NT2/D1 (cell line): ENCODE data around the gene CRTC2.

Experiments used
- DNase-seq: peaks from one replicate; pipeline ENCODE4 v3.0.0-alpha.2; 2011; ENCODE audit warnings: low read depth, low spot score
- H3K27me3 ChIP-seq: 2 replicates; pipeline ENCODE4 v1.6.0; 2011; ENCODE audit warnings: mild to moderate bottlenecking; ENCODE audit not compliant: insufficient read length, insufficient read depth
- H3K36me3 ChIP-seq: 2 replicates; pipeline ENCODE4 v1.6.1; 2011; ENCODE audit warnings: mild to moderate bottlenecking, low read length, mixed read lengths; ENCODE audit not compliant: insufficient read depth, insufficient read length
- H3K4me1 ChIP-seq: 2 replicates; pipeline ENCODE4 v1.5.1; 2011; ENCODE audit not compliant: insufficient read depth, insufficient read length
- H3K4me3 ChIP-seq: 2 replicates; pipeline ENCODE4 v1.5.1; 2011; ENCODE audit warnings: low read depth; ENCODE audit not compliant: insufficient read length
- H3K9ac ChIP-seq: 2 replicates; pipeline ENCODE4 v1.6.0; 2011; ENCODE audit warnings: low read depth; ENCODE audit not compliant: insufficient read length
- H3K9me3 ChIP-seq: 2 replicates; pipeline ENCODE4 v1.5.1; 2011; ENCODE audit warnings: mild to moderate bottlenecking, low read length; ENCODE audit not compliant: insufficient read depth
- SUZ12 ChIP-seq: IDR thresholded peaks from 2 replicates; pipeline ENCODE4 v1.6.1; 2011; ENCODE audit not compliant: insufficient read length, insufficient read depth; ENCODE audit errors: extremely low read depth
- YY1 ChIP-seq: IDR thresholded peaks from 2 replicates; pipeline ENCODE4 v1.6.1; 2011; ENCODE audit not compliant: insufficient read length, insufficient read depth
- ZNF274 ChIP-seq: IDR thresholded peaks from 2 replicates; pipeline ENCODE4 v1.6.1; 2011; ENCODE audit warnings: mild to moderate bottlenecking, low read depth, low read length

Gene CRTC2

DNA sequence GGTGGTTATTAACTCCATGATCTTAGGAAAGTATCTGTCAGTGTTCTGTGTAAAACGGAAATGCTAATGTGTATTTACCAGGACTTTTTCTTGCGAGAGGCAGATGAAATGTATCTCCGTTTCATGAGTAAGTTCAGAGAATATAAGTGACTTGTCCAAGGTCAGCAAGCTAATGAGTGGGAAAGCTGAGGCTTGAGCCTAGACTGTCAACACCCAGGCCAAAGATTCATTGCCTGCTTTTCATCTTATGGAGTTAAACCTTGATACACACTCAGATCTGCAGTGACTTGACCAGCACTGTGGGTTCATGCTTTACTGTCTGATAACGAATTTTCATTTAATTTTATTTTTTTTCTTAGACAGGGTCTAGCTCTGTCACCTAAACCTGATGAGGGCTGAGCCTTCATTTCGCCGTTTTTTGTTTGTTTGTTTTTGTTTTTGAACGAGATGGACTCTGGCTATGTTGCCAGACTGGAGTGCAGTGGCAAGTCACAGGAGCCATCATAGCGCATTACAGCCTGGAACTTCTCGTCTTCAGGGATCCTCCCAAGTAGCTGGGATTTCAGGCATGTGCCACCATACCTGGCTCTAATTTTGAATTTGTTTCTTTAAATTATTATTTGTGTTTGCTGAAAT lies 20.0 kb upstream of the CRTC2 start:
- H3K9ac ChIP-seq, result peak overlapping the region; percentile 84
- H3K9me3 ChIP-seq, result no peaks in the 10 kb centered on the region
- TF ChIP-seq YY1 (no peak), SUZ12 (no peak), ZNF274 (no peak)
- DNase-seq, result no peak
- H3K27me3 ChIP-seq, result no peaks in the 10 kb centered on the region
- H3K36me3 ChIP-seq, result peaks cover 71% of the 10 kb centered on the region
- H3K4me3 ChIP-seq, result peak overlapping the region; percentile 81
- H3K4me1 ChIP-seq, result no peaks in the 10 kb centered on the region

DNA sequence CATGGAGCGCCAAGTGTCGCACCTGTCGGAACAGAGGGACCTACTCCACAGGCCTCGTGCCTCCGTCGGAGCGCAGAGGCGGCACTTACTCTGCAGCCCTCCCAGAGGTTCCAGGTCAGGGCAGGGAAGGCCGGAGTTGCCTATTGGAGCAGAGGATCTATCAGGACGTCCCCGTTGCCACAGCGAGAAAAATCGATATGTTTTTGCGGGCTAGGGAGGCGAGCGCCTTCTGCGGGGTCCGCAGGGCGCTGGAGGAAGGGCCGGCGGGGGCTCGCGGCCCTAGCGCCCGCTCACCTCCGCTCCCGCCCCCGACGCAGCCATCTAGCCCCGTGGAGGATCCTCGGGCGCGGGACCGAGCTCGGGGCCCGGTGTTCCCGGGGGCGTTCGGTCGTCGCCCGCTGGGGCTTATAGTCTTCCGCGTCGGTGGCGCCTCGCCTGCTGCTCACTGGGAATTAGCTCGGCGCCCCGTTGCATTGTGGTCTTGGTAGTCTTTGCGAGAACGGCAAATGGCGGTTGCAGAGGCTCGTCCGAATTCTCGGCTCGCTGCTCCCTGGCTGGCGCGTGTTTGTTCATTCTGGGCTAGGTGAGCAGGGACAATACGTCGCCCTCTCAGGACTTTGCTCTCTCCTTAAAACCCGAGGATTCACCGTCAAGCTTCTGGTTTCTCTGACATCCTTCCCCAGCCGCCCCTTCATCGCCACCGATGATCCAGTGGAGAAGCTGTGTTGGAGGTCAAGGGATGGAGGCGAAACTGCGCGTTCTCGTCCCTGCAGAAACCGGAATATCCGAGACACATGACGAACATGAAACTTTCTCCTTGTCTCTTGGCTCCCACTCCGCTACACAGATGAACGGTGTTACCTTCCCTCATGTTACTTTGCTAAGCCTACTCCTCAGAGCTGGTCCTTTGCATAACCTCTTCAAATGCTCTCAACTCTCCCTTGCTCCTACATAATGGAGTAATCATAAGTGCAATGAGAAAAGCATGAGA lies 19.1 kb upstream of the CRTC2 start, which contains the start of gene JTB:
JTB (minus strand) TSS at position 425 of the 991 bp plus-strand sequence; CDS start at position 3, 422 bp downstream.
- TF ChIP-seq ZNF274, result no peak
- peak; percentile 78 for TF ChIP-seq YY1
- no peak for TF ChIP-seq SUZ12
- DNase-seq, result peak; percentile 89
- Histone ChIP-seq H3K36me3 (peaks cover 71% of the 10 kb centered on the region), H3K9me3 (no peaks in the 10 kb centered on the region), H3K27me3 (no peaks in the 10 kb centered on the region), H3K4me1 (no peaks in the 10 kb centered on the region), H3K4me3 (peak within 1 kb of the TSS; percentile 81), H3K9ac (peak within 1 kb of the TSS; percentile 84)

DNA sequence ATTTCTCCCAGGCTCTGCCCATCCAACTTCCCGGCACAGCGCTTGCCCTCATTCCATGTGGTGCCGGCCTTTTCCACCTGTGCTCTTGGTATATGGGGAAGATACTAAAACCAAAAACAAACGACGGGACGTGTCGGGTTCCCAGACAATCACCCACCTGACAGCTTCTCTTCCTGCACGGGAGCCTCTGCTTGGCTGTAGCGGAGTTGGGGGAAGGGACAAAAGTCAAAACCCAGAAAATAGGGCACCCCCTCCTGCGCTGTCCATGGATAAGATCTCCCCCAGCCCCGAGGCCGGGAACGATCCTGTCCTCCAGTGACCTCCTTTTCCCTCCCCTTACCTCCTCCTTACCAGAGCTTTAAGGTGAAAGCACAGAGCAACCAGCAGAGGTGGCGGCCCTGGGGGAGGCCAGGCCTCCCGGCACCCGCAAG lies 18.4 kb upstream of the CRTC2 start:
- peaks cover 65% of the 10 kb centered on the region for H3K36me3 ChIP-seq
- no peak for DNase-seq
- H3K4me1 ChIP-seq, result no peaks in the 10 kb centered on the region
- TF ChIP-seq ZNF274 (no peak), SUZ12 (no peak), YY1 (no peak)
- H3K27me3 ChIP-seq, result no peaks in the 10 kb centered on the region
- H3K9me3 ChIP-seq, result no peaks in the 10 kb centered on the region
- H3K9ac ChIP-seq, result peak overlapping the region; percentile 84
- H3K4me3 ChIP-seq, result peak overlapping the region; percentile 81

DNA sequence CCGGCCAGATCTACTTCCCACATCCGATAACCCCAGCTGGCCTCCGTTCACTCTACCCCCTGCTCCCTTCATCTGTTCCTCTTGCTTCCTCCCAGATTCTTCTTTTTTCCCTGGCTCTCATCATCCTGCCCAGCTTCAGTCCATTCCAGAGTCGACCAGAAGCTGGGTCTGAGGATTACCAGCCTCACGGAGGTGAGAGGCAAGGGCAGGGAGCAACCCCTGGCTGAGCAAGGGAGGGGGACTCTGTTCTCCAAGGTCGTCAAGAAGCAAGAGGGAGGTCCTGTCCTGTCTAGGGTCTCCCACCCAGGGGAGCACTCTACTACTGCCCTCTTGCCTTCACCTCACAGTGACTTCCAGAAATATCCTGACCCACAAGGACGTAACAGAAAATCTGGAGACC lies 15.1 kb upstream of the CRTC2 start:
- no peak for DNase-seq

DNA sequence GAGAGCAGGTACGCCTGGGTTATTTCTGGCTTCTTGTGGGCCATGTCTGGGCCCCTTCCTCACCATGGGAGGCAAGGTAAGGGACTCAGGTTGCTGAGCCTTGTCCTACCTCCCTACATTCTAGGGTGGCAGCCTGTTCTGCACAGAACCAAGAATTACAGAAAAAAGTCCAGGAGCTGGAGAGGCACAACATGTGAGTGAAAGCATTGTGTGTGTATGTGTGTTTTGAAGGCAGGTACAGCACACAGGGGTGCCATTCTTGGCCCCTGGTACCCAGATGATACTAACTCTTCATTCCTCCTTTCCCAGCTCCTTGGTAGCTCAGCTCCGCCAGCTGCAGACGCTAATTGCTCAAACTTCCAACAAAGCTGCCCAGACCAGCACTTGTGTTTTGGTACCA lies 14.7 kb upstream of the CRTC2 start:
- Histone ChIP-seq H3K9ac (no peak overlapping the region), H3K9me3 (no peaks in the 10 kb centered on the region), H3K27me3 (no peaks in the 10 kb centered on the region), H3K4me3 (no peak overlapping the region), H3K36me3 (peaks cover 35% of the 10 kb centered on the region), H3K4me1 (peaks cover 3% of the 10 kb centered on the region)
- DNase-seq, result no peak
- TF ChIP-seq ZNF274 (no peak), SUZ12 (no peak), YY1 (no peak)

More for the DNA sequence above, 15.1 kb upstream of the CRTC2 start:
- Histone ChIP-seq H3K4me1 (peaks cover under 1% of the 10 kb centered on the region), H3K9ac (no peak overlapping the region), H3K4me3 (no peak overlapping the region), H3K36me3 (peaks cover 35% of the 10 kb centered on the region), H3K27me3 (no peaks in the 10 kb centered on the region), H3K9me3 (no peaks in the 10 kb centered on the region)
- TF ChIP-seq ZNF274 (no peak), YY1 (no peak), SUZ12 (no peak)

DNA sequence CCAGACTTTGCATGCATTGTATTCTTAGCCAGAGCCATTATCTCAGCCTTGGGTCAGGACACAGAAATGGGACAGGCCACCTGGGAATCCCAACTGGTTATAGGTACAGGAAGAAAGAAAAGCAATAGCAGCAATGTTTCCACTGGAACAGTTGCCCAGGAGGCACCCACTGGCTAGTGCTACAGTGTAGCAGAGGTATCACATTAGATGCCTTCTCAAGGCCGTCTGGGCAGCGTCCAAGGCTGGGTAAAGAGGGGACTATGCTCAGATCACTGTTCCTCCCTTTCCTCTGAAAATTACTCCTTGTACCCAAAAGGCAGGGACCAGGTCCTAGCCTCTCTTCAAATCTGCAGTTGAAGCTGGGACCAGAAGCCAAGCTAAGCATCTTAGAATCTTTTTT lies 11.9 kb upstream of the CRTC2 start:
- Histone ChIP-seq H3K27me3 (no peaks in the 10 kb centered on the region), H3K4me3 (no peak overlapping the region), H3K9me3 (no peaks in the 10 kb centered on the region), H3K4me1 (peaks cover 3% of the 10 kb centered on the region), H3K9ac (no peak overlapping the region), H3K36me3 (peaks cover 34% of the 10 kb centered on the region)
- TF ChIP-seq SUZ12, result no peak
- TF ChIP-seq YY1, result no peak
- no peak for TF ChIP-seq ZNF274
- no peak for DNase-seq

DNA sequence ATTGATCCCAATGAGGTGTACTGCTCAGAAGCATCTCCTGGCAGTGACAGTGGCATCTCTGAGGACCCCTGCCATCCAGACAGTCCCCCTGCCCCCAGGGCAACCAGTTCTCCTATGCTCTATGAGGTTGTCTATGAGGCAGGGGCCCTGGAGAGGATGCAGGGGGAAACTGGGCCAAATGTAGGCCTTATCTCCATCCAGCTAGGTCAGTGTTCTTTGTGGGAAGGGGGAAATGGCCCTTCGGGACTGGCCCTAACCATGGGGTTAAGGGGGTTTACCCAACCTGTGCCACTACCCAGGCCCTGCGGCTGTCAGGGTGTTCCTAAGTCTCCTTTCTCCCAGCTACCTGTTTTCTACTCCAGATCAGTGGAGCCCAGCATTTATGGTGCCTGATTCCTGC lies 10.6 kb upstream of the CRTC2 start:
- Histone ChIP-seq H3K27me3 (no peaks in the 10 kb centered on the region), H3K4me1 (peaks cover 3% of the 10 kb centered on the region), H3K9ac (no peak overlapping the region), H3K36me3 (peaks cover 22% of the 10 kb centered on the region), H3K4me3 (no peak overlapping the region), H3K9me3 (no peaks in the 10 kb centered on the region)
- DNase-seq, result no peak
- TF ChIP-seq YY1, result no peak
- no peak for TF ChIP-seq ZNF274
- TF ChIP-seq SUZ12, result no peak
